GM18505 (cell line): Measurements from ENCODE around the gene SLC9B1.

Source experiments
- ATAC-seq: cut with Tn5 transposase; IDR thresholded peaks from one replicate; pipeline ENCODE4 v1.9.1; 2021; ENCODE audit not compliant: unreplicated experiment
- POLR2A ChIP-seq: IDR thresholded peaks from 4 replicates; pipeline ENCODE4 v1.6.1; 2011; ENCODE audit warnings: borderline replicate concordance; ENCODE audit not compliant: insufficient read depth, insufficient read length; ENCODE audit errors: extremely low read depth

The SLC9B1 gene

GRCh38 chr4:103019308-103020124, at the start of gene SLC9B1:
Gene SLC9B1 (minus strand): TSS chr4:103019705. CDS start chr4:102991711, 27,994 bp downstream.
- peak; percentile 87 for TF ChIP-seq POLR2A
- ATAC-seq = peak; percentile 98

GRCh38 chr4:103067841-103068547, 48.5 kb upstream of the SLC9B1 start:
- no peak for ATAC-seq
- TF ChIP-seq POLR2A = no peak

DNA sequence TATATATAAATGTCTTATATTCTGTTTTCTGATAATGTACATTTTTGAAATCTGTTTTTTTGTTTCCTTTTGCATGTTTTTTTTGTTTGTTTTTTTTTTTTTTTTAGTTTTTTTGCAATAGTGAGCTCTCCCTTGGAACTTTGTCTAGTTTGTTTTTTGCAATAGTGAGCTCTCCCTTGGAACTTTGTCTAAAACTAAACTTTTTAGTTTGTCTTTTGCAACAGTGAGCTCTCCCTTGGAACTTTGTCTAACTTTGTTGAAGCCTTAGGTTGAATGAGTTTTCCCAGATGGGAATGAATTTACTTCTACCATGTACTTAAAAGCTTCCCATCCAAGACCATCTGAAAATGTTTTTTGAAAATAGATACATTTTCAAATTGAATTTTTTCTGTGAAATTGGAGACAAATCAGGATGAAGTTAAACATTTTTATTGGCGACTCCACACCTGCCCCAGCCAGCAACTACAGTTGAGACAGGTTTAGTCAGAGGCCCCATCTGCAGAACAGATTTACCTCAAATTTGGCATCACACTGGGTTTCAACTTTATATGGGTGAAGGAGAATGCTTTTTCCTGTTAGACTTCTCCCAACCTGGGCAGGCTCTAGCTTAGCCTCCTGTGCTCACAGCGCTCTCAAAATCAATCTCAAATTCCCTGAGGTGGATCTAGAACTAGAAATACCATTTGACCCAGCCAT, 41.1 kb upstream of the SLC9B1 start:
- no peak for ATAC-seq
- no peak for TF ChIP-seq POLR2A

DNA sequence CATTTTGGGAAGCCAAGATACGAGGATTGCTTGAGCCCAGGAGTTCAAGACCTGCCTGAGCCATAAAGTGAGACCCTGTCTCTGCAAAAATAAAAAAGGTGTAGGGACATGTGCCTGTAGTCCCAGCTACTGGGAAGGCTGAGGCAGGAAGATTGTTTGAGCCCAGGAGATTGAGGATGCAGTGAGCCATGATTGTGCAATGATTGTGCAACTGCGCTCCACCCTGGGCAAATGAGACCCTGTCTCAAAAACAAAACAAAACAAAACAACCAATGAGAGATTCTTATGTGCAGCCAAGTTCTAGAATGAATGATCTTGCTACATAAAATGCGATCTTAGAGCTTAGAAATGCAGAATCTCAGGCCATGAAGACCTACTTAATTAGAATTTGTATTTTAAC, 34.5 kb upstream of the SLC9B1 start:
- no peak for ATAC-seq
- TF ChIP-seq POLR2A = no peak

- ATAC-seq = no peak
- no peak for TF ChIP-seq POLR2A
Measured at GRCh38 chr4:103052779-103053178, 33.3 kb upstream of the SLC9B1 start.

GRCh38 chr4:103052145-103052544, 32.6 kb upstream of the SLC9B1 start:
- no peak for TF ChIP-seq POLR2A

DNA sequence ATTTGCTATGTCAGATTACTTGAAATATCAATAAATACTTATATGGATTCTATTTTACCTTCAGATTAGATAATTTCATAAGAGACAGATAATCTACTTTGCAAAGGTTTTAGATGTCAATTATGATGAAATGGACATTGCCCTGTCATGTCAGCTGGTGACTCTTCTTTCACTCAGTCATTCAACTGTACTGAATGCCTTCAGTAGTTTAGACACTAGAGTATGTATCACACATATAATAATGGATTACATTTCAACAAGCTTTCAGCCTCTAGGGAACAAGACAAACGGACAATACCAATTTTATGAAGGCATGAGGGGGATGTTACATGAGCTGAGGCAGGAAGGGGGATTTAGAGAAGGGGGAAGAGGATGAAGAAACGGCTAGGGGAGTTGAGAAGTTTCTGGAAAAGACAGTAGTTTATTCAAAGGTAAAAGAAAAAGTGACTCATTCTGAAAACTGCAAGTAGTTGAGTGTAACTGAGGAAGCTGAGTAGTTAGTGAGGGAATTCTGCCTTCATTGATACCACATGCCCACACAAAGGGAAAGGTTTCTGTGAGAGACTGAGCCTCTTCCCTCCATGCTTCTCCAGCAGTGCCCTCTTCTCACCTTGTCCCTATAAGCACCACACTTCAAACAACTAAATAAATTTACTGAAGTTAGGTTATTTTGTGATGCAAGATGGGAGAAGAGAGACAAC, 31.4 kb upstream of the SLC9B1 start:
- TF ChIP-seq POLR2A = no peak
- ATAC-seq = no peak

More at GRCh38 chr4:103052145-103052544, 32.6 kb upstream of the SLC9B1 start:
- ATAC-seq = no peak

DNA sequence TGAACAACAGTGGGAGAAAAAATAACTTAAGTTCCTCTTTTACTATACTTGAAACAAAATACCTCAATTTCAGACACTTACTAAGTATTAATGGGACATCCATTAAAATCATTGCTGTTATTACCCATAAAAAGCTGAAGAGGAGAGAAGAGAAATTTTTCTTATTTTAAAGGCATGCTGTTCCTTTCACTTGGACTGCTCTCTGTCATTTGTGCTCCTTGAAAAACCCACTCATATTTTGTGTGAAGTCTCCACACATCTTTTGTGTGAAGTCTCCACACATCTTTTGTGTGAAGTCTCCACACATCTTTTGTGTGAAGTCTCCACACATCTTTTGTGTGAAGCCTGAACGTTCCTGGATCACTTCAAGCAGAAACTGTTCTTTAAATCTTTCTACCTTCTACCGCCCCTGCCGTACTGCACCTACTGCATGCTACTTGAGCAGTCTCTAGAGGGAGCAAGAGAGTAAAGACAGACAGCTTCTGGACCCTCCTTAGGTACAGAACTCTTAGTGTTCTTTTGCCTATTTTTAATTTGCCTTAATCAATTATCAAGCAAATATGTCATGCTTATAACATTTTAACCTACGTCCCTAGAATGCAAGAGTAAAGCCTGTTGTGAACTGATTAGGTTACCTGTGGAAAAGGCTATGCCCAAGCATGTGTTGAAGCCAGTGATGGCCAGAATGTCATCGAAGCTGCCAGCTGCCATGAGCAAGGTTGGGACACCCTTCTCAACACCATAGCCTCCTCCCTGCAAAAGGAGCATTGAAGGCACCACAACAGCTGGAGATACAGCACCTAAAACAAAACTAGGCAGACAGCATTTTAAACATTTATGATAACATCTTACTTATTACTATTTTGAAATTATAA, 27.1 kb upstream of the SLC9B1 start:
- TF ChIP-seq POLR2A = no peak
- ATAC-seq = peak; percentile 87

GRCh38 chr4:103044183-103044582, 24.7 kb upstream of the SLC9B1 start:
- no peak for ATAC-seq
- no peak for TF ChIP-seq POLR2A

- ATAC-seq = no peak
- no peak for TF ChIP-seq POLR2A
Measured at GRCh38 chr4:103036169-103036568, 16.7 kb upstream of the SLC9B1 start.

DNA sequence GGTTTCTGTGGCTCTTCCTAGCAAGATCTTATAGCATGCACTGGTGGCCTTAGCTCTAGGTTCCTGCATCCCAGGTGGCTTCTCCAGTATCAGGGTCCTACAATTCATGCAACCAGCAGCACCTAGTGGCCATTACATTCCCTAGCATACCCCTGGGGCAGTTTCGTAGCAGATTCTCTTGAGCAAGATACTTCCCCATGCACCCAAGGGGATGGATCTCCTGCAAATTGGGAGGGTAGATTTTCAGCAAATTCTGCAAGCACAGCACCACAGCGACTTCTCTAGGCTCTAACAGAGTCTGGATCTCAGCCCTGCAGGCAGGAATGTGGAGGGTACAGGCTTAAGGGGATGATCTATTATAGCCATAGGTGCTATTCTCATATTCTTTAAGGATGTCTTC, 13.1 kb upstream of the SLC9B1 start:
- no peak for ATAC-seq
- no peak for TF ChIP-seq POLR2A

GRCh38 chr4:103030791-103031190, 11.3 kb upstream of the SLC9B1 start:
- ATAC-seq = no peak
- TF ChIP-seq POLR2A = no peak

GRCh38 chr4:103029300-103029699, 9.8 kb upstream of the SLC9B1 start:
- TF ChIP-seq POLR2A = no peak
- no peak for ATAC-seq

GRCh38 chr4:103026868-103027267, 7.4 kb upstream of the SLC9B1 start:
- no peak for ATAC-seq
- no peak for TF ChIP-seq POLR2A
